Measurements from ENCODE around the gene KRTAP10-12.
"Not testable (repeated sequence)": the region's sequence is repeated elsewhere in the genome, so short reads cannot be mapped to it uniquely, and the experiment has no call there.

Gene KRTAP10-12

GRCh38 chr21:44667612-44668011 lies 29.4 kb upstream of the KRTAP10-12 start:
- in situ Hi-C loops (cut with MboI; ENCODE audit: low sequenced_read_pairs) = no loop called here

GRCh38 chr21:44670642-44671432 lies 26.1 kb upstream of the KRTAP10-12 start:
- in situ Hi-C loops (cut with MboI; ENCODE audit: low sequenced_read_pairs) = no loop called here

GRCh38 chr21:44671911-44672310 lies 25.1 kb upstream of the KRTAP10-12 start:
- in situ Hi-C loops (cut with MboI; ENCODE audit: low sequenced_read_pairs) = no loop called here

GRCh38 chr21:44677881-44678280 lies 19.1 kb upstream of the KRTAP10-12 start:
- in situ Hi-C loops (cut with MboI; ENCODE audit: low sequenced_read_pairs) = no loop called here

- in situ Hi-C loops (cut with MboI; ENCODE audit: low sequenced_read_pairs) = no loop called here
Measured at GRCh38 chr21:44681152-44681551, 15.8 kb upstream of the KRTAP10-12 start.

GRCh38 chr21:44681861-44682579 lies 15.0 kb upstream of the KRTAP10-12 start, which contains the start of gene KRTAP12-1:
KRTAP12-1 (minus strand) TSS chr21:44682163; CDS start chr21:44682123, 40 bp downstream.
- in situ Hi-C loops (cut with MboI; ENCODE audit: low sequenced_read_pairs) = no loop called here

- in situ Hi-C loops (cut with MboI; ENCODE audit: low sequenced_read_pairs) = no loop called here
Measured at GRCh38 chr21:44682580-44683151, 14.3 kb upstream of the KRTAP10-12 start.

- in situ Hi-C loops (cut with MboI; ENCODE audit: low sequenced_read_pairs) = no loop called here
Measured at GRCh38 chr21:44684077-44684476, 12.9 kb upstream of the KRTAP10-12 start.

- in situ Hi-C loops (cut with MboI; ENCODE audit: low sequenced_read_pairs) = no loop called here
Measured at GRCh38 chr21:44684483-44684882, 12.5 kb upstream of the KRTAP10-12 start.

GRCh38 chr21:44685050-44685449 lies 11.9 kb upstream of the KRTAP10-12 start:
- in situ Hi-C loops (cut with MboI; ENCODE audit: low sequenced_read_pairs) = not testable (repeated sequence)

- in situ Hi-C loops (cut with MboI; ENCODE audit: low sequenced_read_pairs) = no loop called here
Measured at GRCh38 chr21:44686000-44686781, 10.8 kb upstream of the KRTAP10-12 start.

- in situ Hi-C loops (cut with MboI; ENCODE audit: low sequenced_read_pairs) = no loop called here
Measured at GRCh38 chr21:44686843-44687561, 10.0 kb upstream of the KRTAP10-12 start.

- in situ Hi-C loops (cut with MboI; ENCODE audit: low sequenced_read_pairs) = no loop called here
Measured at GRCh38 chr21:44687671-44688070, 9.3 kb upstream of the KRTAP10-12 start.

- in situ Hi-C loops (cut with MboI; ENCODE audit: low sequenced_read_pairs) = not testable (repeated sequence)
Measured at GRCh38 chr21:44689740-44690139, 7.2 kb upstream of the KRTAP10-12 start.

GRCh38 chr21:44691686-44692085 lies 5.3 kb upstream of the KRTAP10-12 start:
- in situ Hi-C loops (cut with MboI; ENCODE audit: low sequenced_read_pairs) = no loop called here

- in situ Hi-C loops (cut with MboI; ENCODE audit: low sequenced_read_pairs) = no loop called here
Measured at GRCh38 chr21:44692798-44693512, 4.0 kb upstream of the KRTAP10-12 start.

- in situ Hi-C loops (cut with MboI; ENCODE audit: low sequenced_read_pairs) = no loop called here
Measured at GRCh38 chr21:44694776-44695175, 2.2 kb upstream of the KRTAP10-12 start.

- in situ Hi-C loops (cut with MboI; ENCODE audit: low sequenced_read_pairs) = no loop called here
Measured at GRCh38 chr21:44695184-44695583, 1.8 kb upstream of the KRTAP10-12 start.

- in situ Hi-C loops (cut with MboI; ENCODE audit: low sequenced_read_pairs) = no loop called here
Measured at GRCh38 chr21:44695641-44696040, 1.3 kb upstream of the KRTAP10-12 start.

- in situ Hi-C loops (cut with MboI; ENCODE audit: low sequenced_read_pairs) = no loop called here
Measured at GRCh38 chr21:44696572-44696971, 400 bp upstream of the KRTAP10-12 start.

All from HL-60/S4 treated with phorbol 12-myristate 13-acetate at 8.2 ng/mL for 4 days and 3 days (cell line).